IPS-11a (cell line): ENCODE measurements around the gene CCDC154.

Experiments used
- H3K4me3 ChIP-seq: one replicate; pipeline ENCODE4 v1.5.1; 2013; ENCODE audit warnings: low read depth, low read length, control low read depth

CCDC154 gene

GRCh38 chr16:1425616-1426370 is 18.6 kb downstream of the CCDC154 start:
- H3K4me3 ChIP-seq: no peak overlapping the region

GRCh38 chr16:1424028-1424427 is 20.3 kb downstream of the CCDC154 start:
- H3K4me3 ChIP-seq: no peak overlapping the region

- H3K4me3 ChIP-seq: no peak overlapping the region
Observed at GRCh38 chr16:1422076-1422475, 22.3 kb downstream of the CCDC154 start.

GRCh38 chr16:1420111-1420539 is 24.2 kb downstream of the CCDC154 start:
- peak overlapping the region; percentile 92 for H3K4me3 ChIP-seq

- no peak overlapping the region for H3K4me3 ChIP-seq
Observed at GRCh38 chr16:1416521-1416941, 27.8 kb downstream of the CCDC154 start.

GRCh38 chr16:1414532-1415260 is 29.7 kb downstream of the CCDC154 start, which contains the start of gene UNKL:
TSS of gene UNKL (minus strand) at chr16:1414704. CDS start at chr16:1414691, 13 bp downstream.
- peak within 1 kb of the TSS; percentile 72 for H3K4me3 ChIP-seq

- H3K4me3 ChIP-seq: peak overlapping the region; percentile 72
Observed at GRCh38 chr16:1413684-1414531, 30.4 kb downstream of the CCDC154 start.

GRCh38 chr16:1412847-1413246 is 31.5 kb downstream of the CCDC154 start:
- no peak overlapping the region for H3K4me3 ChIP-seq

GRCh38 chr16:1408171-1408837 is 36.1 kb downstream of the CCDC154 start:
- H3K4me3 ChIP-seq: peak overlapping the region; percentile 67

GRCh38 chr16:1407753-1408152 is 36.6 kb downstream of the CCDC154 start:
- H3K4me3 ChIP-seq: no peak overlapping the region

GRCh38 chr16:1403733-1404132 is 40.6 kb downstream of the CCDC154 start:
- no peak overlapping the region for H3K4me3 ChIP-seq

GRCh38 chr16:1403036-1403435 is 41.3 kb downstream of the CCDC154 start:
- no peak overlapping the region for H3K4me3 ChIP-seq

- H3K4me3 ChIP-seq: no peak overlapping the region
Observed at GRCh38 chr16:1401758-1402154, 42.6 kb downstream of the CCDC154 start.

- H3K4me3 ChIP-seq: no peak overlapping the region
Observed at GRCh38 chr16:1401061-1401757, 43.1 kb downstream of the CCDC154 start.

- no peak overlapping the region for H3K4me3 ChIP-seq
Observed at GRCh38 chr16:1398826-1399581, 45.4 kb downstream of the CCDC154 start.

GRCh38 chr16:1398351-1398750 is 46.0 kb downstream of the CCDC154 start:
- H3K4me3 ChIP-seq: no peak overlapping the region

- no peak overlapping the region for H3K4me3 ChIP-seq
Observed at GRCh38 chr16:1397779-1398178, 46.6 kb downstream of the CCDC154 start.

GRCh38 chr16:1395444-1396031 is 48.8 kb downstream of the CCDC154 start:
- H3K4me3 ChIP-seq: no peak overlapping the region

GRCh38 chr16:1394367-1394951 is 49.9 kb downstream of the CCDC154 start:
- H3K4me3 ChIP-seq: no peak overlapping the region
